SK-N-MC (cell line): Measurements from ENCODE around the gene FBXW7.
A peak's percentile ranks its signal among the peaks of the same experiment; 100 is the strongest.

Experiments
- DNase-seq: peaks from one replicate; pipeline ENCODE4 v3.0.0-alpha.2; 2011; ENCODE audit warnings: low read depth, low spot score
- H3K27ac ChIP-seq: fragments of 200-600 bp; sonication (generic); 2 replicates; pipeline ENCODE4 v1.5.1; 2016; ENCODE audit warnings: mixed run types
- H3K36me3 ChIP-seq: fragments of 200-600 bp; sonication (generic); 2 replicates; pipeline ENCODE4 v1.6.1; 2017; ENCODE audit warnings: antibody characterized with exemption, low read length, mixed read lengths; ENCODE audit not compliant: insufficient read depth
- H3K4me3 ChIP-seq: fragments of 200-600 bp; sonication (generic); 2 replicates; pipeline ENCODE4 v1.5.1; 2016
- H3K9ac ChIP-seq: fragments of 200-600 bp; sonication (generic); 2 replicates; pipeline ENCODE4 v1.8.0; 2017; ENCODE audit warnings: mixed run types, mixed read lengths; ENCODE audit not compliant: insufficient read length
- H3K9me3 ChIP-seq: fragments of 200-600 bp; sonication (generic); 2 replicates; pipeline ENCODE4 v1.6.1; 2017; ENCODE audit warnings: low read depth, mild to moderate bottlenecking, antibody characterized with exemption, low read length, moderate library complexity, mixed read lengths
- EZH2 ChIP-seq: fragments of 200-600 bp; sonication (generic); IDR thresholded peaks from one replicate; pipeline ENCODE4 v1.6.1; 2017; ENCODE audit warnings: antibody characterized with exemption
- FOXP2 ChIP-seq: optimal IDR thresholded peaks from 2 replicates; pipeline ENCODE3; 2011; ENCODE audit warnings: mild to moderate bottlenecking, moderate library complexity; ENCODE audit not compliant: insufficient read depth; ENCODE audit errors: extremely low read length, control extremely low read depth
- POLR2AphosphoS5 ChIP-seq: IDR thresholded peaks from 2 replicates; pipeline ENCODE4 v1.6.1; 2012; ENCODE audit warnings: mild to moderate bottlenecking, low read depth, low read length, borderline replicate concordance

The FBXW7 gene

DNA sequence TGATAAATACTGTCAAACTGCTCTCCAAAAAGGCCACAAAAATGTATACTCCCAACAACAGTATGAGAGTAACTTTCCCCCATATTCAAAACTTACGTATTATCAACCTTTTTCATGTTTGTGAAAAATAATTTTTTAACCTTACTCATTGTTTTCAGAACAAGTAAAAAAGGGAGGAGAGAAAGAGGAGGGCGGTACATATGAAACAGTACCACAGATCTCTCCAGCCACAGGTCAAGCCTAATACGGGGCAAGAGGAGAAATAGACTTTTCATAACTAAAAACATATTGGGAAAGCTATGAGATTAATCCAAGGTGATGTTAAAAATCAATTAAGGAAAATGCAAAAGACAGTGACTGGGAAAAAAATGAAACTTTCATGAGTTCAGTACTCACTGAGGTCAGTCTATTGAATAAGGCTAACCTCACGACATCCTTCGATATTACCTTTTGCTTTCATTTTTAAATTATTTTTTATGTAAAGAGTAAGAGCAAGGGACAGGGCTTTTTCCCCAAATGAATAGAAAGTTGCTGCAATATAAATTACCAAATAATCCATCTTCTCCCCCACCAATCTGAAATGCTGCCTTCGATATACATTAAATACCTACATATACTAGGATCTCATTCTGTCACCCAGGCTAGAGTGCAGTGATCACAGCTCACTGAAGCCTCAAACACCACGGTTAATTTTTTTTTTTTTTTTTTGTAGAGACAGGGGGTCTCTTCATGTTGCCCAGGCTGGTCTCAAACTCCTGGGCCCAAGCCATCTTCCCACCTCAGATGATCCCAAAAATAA is 25.3 kb downstream of the FBXW7 start:
- Histone ChIP-seq H3K36me3 (no peaks in the 10 kb centered on the region), H3K27ac (no peak overlapping the region)

DNA sequence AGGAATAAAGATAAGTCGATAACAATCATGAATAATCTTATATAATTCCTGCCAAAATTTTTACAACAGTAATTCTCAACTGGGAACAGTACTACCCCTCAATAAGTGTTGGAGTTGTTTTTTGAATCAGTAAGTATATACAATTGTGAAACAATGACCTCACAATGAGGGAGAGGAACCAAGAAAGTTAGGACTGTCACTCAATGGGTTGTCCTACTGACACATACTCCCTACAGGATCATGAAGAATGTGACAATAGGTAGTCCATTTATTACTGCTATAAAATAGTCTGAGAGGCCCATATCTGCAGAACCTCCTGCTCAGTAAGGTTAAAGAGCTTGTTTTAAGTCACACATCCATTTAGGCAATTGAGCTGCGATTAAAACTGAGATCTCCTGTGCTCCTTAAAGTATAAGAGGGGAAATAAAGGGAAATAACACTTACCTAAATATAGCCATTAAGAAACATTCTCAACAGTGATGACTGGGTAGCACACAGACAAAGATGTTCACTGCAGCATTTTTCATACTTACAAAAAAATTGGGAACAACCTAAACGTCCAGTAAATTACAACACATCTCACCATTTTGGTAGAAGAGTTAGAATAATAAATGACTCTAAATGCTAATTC is 26.2 kb downstream of the FBXW7 start:
- no peak overlapping the region for H3K4me3 ChIP-seq
- TF ChIP-seq FOXP2 (no peak), POLR2AphosphoS5 (no peak), EZH2 (no peak)
- no peak for DNase-seq
- H3K27ac ChIP-seq, result 0 out of 2 replicates have a peak overlapping the region, but pooled peaks have one; percentile 0
- H3K9ac ChIP-seq, result no peak overlapping the region
- H3K9me3 ChIP-seq, result no peaks in the 10 kb centered on the region
- H3K36me3 ChIP-seq, result no peaks in the 10 kb centered on the region

More for the DNA sequence above, 25.3 kb downstream of the FBXW7 start:
- H3K9me3 ChIP-seq, result no peaks in the 10 kb centered on the region
- no peak overlapping the region for H3K9ac ChIP-seq
- TF ChIP-seq POLR2AphosphoS5, result no peak
- TF ChIP-seq FOXP2, result no peak
- no peak for TF ChIP-seq EZH2
- no peak for DNase-seq
- H3K4me3 ChIP-seq, result no peak overlapping the region

DNA sequence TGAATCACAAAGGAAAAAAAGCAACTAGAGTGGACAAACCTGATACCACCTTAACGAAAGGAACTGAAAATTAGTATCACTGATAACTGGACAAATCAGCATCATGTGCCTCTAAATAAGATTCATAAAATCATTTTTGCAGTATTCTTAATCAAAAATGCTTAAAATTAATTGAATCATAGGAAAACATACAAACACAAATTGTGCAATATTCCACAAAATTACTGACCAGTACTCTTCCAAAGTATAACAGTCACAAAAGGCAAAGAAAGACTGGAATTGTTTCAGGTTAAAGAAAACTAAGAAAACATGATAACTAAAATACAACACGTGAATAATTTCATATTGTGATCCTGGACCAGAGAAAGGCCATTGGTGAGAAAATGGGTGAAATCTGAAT is 27.1 kb downstream of the FBXW7 start:
- no peak overlapping the region for H3K9ac ChIP-seq
- no peak overlapping the region for H3K27ac ChIP-seq
- TF ChIP-seq POLR2AphosphoS5 (no peak), FOXP2 (no peak)
- no peak overlapping the region for H3K4me3 ChIP-seq
- no peaks in the 10 kb centered on the region for H3K36me3 ChIP-seq
- no peaks in the 10 kb centered on the region for H3K9me3 ChIP-seq
- DNase-seq, result no peak

DNA sequence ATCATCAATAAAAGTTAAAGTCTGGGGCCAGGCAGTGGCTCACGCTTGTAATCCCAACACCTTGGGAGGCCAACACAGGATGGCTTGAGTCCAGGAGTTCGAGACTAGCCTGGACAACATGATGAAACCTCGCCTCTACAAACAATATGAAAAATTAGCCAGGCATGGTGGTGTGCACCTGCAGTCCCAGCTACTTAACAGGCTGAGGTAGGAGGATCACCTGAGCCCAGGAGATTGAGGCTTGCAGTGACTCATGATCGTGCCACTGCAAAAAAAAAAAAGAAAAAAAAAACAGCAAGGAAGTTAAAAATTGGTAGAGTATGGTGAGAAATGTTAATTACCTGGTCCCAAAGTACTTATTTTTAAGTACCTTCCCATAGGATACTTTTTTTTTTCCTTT is 27.5 kb downstream of the FBXW7 start:
- Histone ChIP-seq H3K27ac (no peak overlapping the region), H3K4me3 (no peak overlapping the region), H3K36me3 (no peaks in the 10 kb centered on the region), H3K9me3 (no peaks in the 10 kb centered on the region), H3K9ac (no peak overlapping the region)
- no peak for TF ChIP-seq POLR2AphosphoS5
- no peak for TF ChIP-seq FOXP2
- no peak for DNase-seq

DNA sequence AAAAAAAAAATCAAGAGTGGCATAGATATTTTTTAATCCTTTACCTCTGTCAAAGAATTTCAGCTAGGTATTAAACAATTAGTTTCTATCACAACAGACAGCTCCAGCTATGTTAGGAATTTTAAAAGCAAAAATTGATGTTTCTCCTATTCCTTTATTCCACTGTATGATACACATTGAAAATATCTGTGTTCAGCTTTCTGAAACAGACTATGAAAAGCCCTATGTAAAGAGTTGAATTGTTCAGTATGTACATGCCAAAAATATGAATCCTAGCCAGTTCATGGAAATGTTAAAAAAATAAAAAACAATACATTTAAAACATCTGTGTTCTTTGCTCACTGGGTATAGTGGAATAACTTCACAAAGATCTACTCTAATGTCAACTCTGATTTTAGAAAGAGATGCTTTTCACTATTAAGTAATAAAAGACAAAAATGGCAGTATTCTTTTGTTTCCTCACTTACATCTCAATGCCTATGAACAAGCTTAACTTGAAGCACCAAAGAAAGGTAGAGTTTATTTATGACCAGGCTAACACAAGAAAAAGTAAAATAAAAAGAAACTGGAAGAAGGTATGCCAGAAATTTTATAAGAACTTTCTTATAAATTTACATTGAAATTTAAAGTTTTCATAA is 32.1 kb downstream of the FBXW7 start:
- DNase-seq, result no peak
- TF ChIP-seq POLR2AphosphoS5 (no peak), FOXP2 (no peak), EZH2 (no peak)
- H3K27ac ChIP-seq, result no peak overlapping the region
- no peak overlapping the region for H3K4me3 ChIP-seq
- H3K36me3 ChIP-seq, result no peaks in the 10 kb centered on the region
- no peak overlapping the region for H3K9ac ChIP-seq
- H3K9me3 ChIP-seq, result no peaks in the 10 kb centered on the region

DNA sequence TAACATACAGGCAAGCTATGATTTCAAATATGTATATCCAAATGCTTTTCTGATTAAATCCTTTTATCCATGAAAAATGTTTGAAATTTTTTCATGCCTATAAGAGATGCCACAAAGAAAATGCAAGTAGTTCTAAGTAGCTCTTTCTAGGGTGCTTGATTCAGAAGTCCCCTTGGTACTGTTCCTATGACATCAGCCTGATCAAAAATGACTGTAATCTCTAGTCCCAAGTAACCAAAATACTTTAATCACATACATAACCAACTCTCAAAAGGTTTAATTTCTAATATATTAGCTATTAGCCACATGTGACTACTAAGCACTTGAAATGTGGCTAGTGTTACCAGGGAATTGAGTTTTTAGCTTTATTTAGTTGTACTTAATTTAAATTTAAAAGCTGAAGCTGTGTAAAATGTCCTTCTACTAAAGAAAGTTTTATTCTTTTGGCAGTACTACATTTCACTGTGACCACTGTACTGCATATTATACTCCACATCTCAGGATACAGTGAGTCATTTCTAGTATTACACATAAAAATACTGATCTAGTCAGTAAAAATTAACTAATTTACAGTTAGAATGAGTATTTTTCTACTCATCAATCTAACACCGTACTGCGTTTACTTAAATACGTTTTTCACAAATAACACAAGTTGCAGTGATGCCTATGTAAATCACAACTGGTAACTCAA is 33.9 kb downstream of the FBXW7 start:
- no peak for DNase-seq
- Histone ChIP-seq H3K4me3 (no peak overlapping the region), H3K27ac (0 out of 2 replicates have a peak overlapping the region, but pooled peaks have one; percentile 25), H3K9me3 (no peaks in the 10 kb centered on the region), H3K36me3 (no peaks in the 10 kb centered on the region), H3K9ac (no peak overlapping the region)
- TF ChIP-seq POLR2AphosphoS5 (no peak), FOXP2 (no peak), EZH2 (no peak)

DNA sequence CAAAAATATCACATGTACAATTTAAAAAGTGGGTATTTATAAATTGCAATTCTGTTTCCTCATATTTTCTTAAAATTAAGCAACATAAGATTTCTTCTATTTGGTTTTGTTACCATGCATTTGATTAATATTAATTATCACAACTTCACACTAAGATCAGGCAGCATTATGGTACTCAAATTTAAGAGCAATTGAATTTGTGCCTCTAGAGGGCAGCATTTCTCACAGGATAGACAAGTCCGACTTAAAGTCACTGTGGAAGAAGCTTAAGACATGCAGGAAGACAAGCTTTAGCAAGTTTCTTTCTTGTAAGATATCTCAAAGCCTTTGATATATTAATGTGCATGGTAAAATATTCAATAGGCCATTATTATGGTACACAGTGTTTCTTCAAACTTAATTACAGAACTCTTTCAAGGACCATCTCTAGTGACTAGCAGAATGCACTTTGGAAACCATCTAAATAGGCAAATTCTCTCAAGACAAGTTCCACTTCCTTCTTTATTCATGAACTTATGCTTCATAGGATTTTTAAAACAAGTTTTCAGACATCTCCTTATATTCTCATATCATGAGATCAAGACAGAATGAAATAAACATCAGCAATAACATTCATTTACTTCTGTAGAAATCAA is 35.0 kb downstream of the FBXW7 start:
- no peak overlapping the region for H3K9ac ChIP-seq

More for the DNA sequence above, 35.0 kb downstream of the FBXW7 start:
- Histone ChIP-seq H3K36me3 (no peaks in the 10 kb centered on the region), H3K4me3 (no peak overlapping the region), H3K9me3 (no peaks in the 10 kb centered on the region), H3K27ac (no peak overlapping the region)
- TF ChIP-seq FOXP2, result no peak
- TF ChIP-seq POLR2AphosphoS5, result no peak
- no peak for TF ChIP-seq EZH2
- DNase-seq, result peak; percentile 93
